Tibial artery (tissue), 4 donors: ENCODE results near the gene WWC1.

Experiments used
- DNase-seq, 2 donors: peaks; one replicate each; pipeline ENCODE4 v3.0.0-alpha.2; 2019
- H3K27ac ChIP-seq, 2 donors: fragments of 200-600 bp; sonication (generic) in 1 of 2; 1 replicate in 1 of 2; 2 replicates in 1 of 2; pipeline ENCODE4 v1.5.1; 2018 to 2019; ENCODE audit warnings: mild to moderate bottlenecking in 1 of 2
- H3K27me3 ChIP-seq, 2 donors: fragments of 200-600 bp; sonication (generic) in 1 of 2; one replicate each; pipeline versions ENCODE4 v1.5.1 to v1.6.0; 2016 to 2019
- H3K36me3 ChIP-seq, 3 donors: fragments of 200-600 bp; sonication (generic) in 2 of 3; one replicate each; pipeline ENCODE4 v1.5.1; 2016 to 2019; ENCODE audit warnings: mild to moderate bottlenecking in 2 of 3
- H3K4me1 ChIP-seq, 4 donors: fragments of 200-600 bp; sonication (generic) in 2 of 4; 1 replicate in 3 of 4; 2 replicates in 1 of 4; pipeline ENCODE4 v1.5.1; 2016 to 2019
- H3K4me3 ChIP-seq, 2 donors: fragments of 200-600 bp; sonication (generic) in 1 of 2; 1 replicate in 1 of 2; 2 replicates in 1 of 2; pipeline ENCODE4 v1.5.1; 2018 to 2019; ENCODE audit warnings: mild to moderate bottlenecking in 2 of 2
- H3K9me3 ChIP-seq, 3 donors: fragments of 200-600 bp; sonication (generic) in 1 of 3; one replicate each; pipeline ENCODE4 v1.5.1; 2016 to 2019
- CTCF ChIP-seq, 2 experiments: fragments of 200-600 bp in 1 of 2; fragments of 450-650 bp in 1 of 2; IDR thresholded peaks; one replicate each; pipeline ENCODE4 v1.5.1; 2017 to 2019; ENCODE audit warnings: antibody characterized with exemption in 2 of 2, mild to moderate bottlenecking in 1 of 2, moderate library complexity in 1 of 2
- intact Hi-C: fragments of 100-400 bp; cut with DNase I; formaldehyde crosslinking; loops from one replicate; pipeline ENCODE4 v1.15.0; 2023; ENCODE audit warnings: low total_unique reads

WWC1 gene

GRCh38 chr5:168346417-168346816 is 55.0 kb downstream of the WWC1 start:
- no peak overlapping the region for H3K27ac ChIP-seq
- DNase-seq = no peak

DNA sequence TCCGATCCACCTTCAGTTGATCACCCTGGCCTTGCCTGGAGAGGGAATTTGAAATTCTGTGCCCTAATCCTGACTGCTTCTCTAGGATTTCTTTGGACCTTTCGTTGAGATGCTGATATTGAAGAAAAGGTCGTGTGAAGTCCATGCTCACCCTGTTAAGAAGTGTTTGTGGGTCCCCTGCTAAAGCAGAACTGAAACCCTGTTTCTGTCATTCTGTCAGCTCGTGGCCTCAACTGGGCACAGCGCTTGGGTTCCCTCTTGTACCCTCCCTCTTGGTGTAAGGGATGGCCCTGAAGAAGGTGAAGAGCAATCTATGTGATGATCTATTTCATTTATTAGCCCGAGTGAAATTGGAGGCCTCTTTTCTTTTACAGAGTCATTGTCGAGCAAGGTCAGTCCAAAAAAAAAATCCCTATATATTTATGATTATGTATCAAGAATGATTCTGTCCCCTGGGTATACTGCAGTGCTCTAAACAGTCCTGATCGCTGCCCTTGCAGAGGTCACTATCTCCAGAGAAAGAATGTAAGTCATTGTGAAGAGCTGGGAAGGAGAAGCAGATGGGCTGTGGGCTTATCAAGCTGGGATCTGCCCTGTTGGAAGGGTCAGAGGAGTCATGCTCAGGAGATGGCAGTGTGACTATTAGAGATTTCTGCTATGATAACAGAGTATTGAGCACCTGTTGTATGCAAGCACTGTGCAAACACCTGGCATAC is 56.1 kb downstream of the WWC1 start:
- intact Hi-C loops = no loop called here
- no peaks in the 10 kb centered on the region for H3K9me3 ChIP-seq
- no peak for TF ChIP-seq CTCF (IDR thresholded peaks at IDR 0.05)
- peaks cover 0 to 18% (median 0%) of the 10 kb centered on the region in 4 donors for H3K4me1 ChIP-seq
- no peak overlapping the region for H3K27ac ChIP-seq
- no peak overlapping the region for H3K4me3 ChIP-seq
- no peaks in the 10 kb centered on the region for H3K36me3 ChIP-seq
- DNase-seq = no peak
- peaks cover 0 to 7% of the 10 kb centered on the region in 2 donors for H3K27me3 ChIP-seq

More at GRCh38 chr5:168346417-168346816, 55.0 kb downstream of the WWC1 start:
- Histone ChIP-seq H3K27me3 (peaks cover 0 to 7% of the 10 kb centered on the region in 2 donors), H3K9me3 (no peaks in the 10 kb centered on the region), H3K4me1 (peaks cover 0 to 18% (median 0%) of the 10 kb centered on the region in 4 donors), H3K4me3 (no peak overlapping the region), H3K36me3 (no peaks in the 10 kb centered on the region)
- intact Hi-C loops = no loop called here
- no peak for TF ChIP-seq CTCF (IDR thresholded peaks at IDR 0.05)

- H3K4me1 ChIP-seq = peaks cover 0 to 23% (median 0%) of the 10 kb centered on the region in 4 donors
- TF ChIP-seq CTCF (IDR thresholded peaks at IDR 0.05) = no peak
- H3K27ac ChIP-seq = no peak overlapping the region
- H3K36me3 ChIP-seq = no peaks in the 10 kb centered on the region
- H3K4me3 ChIP-seq = no peak overlapping the region
- intact Hi-C loops = no loop called here
- no peaks in the 10 kb centered on the region for H3K9me3 ChIP-seq
- DNase-seq = no peak
- peaks cover 0 to 7% of the 10 kb centered on the region in 2 donors for H3K27me3 ChIP-seq
Measured at GRCh38 chr5:168348084-168348414, 56.6 kb downstream of the WWC1 start.

- Histone ChIP-seq H3K36me3 (no peaks in the 10 kb centered on the region), H3K4me3 (no peak overlapping the region), H3K27ac (no peak overlapping the region), H3K27me3 (peaks cover 0 to 7% of the 10 kb centered on the region in 2 donors), H3K4me1 (peaks cover 0 to 28% (median 0%) of the 10 kb centered on the region in 4 donors), H3K9me3 (no peaks in the 10 kb centered on the region)
- no peak for DNase-seq
- TF ChIP-seq CTCF (IDR thresholded peaks at IDR 0.05) = no peak
- intact Hi-C loops = no loop called here
Measured at GRCh38 chr5:168350315-168350714, 58.9 kb downstream of the WWC1 start.

DNA sequence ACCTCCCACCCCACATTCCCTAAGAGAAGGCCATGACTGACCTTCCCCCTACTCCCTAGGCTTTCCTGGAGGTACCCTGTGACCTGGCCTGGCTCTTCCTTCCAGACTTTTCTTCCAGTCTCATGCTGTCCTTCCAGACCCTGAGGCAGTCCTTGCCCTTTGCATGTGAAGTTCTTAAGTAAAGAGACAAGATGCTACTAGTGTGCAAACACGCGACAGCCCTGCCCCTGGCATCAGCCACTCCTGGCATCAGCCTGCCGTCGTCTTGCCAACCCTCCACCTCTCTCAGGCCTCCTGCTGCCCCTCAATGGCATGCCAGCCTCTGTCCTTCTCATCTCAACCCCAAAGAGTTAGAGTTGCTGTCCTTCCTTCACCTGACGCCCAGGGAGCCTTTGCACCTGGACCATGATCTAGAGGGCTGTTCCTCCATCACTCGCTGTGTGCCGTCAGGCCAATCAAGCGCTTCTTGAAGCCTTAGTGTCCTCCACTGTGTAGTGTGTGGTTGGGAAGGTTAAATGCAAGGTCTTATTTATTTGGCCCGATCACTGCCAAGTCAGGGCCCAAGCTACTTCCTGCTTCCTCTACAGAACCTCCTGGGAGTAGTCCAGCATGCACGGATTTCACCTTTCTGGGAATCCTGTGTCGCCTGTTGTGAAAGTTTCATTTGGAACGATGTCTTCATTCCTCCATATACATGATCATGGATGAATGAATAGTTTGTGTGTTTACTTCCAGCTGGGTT is 61.9 kb downstream of the WWC1 start:
- Histone ChIP-seq H3K27ac (no peak overlapping the region), H3K4me3 (no peak overlapping the region), H3K36me3 (no peaks in the 10 kb centered on the region), H3K9me3 (no peaks in the 10 kb centered on the region), H3K4me1 (peaks cover 0 to 10% (median 0%) of the 10 kb centered on the region in 4 donors), H3K27me3 (peaks cover 0 to 3% of the 10 kb centered on the region in 2 donors)
- TF ChIP-seq CTCF (IDR thresholded peaks at IDR 0.05) = no peak
- intact Hi-C loops = no loop called here
- no peak for DNase-seq
